Trophoblast cell (in vitro differentiated cells and primary cell): ENCODE results near the gene MUL1.

Source experiments
- DNase-seq, 2 donors: peaks; one replicate each; pipeline ENCODE4 v3.0.0-alpha.2; 2016
- H2AFZ ChIP-seq: 2 replicates; pipeline ENCODE4 v1.6.1; 2013; ENCODE audit warnings: low read length, moderate library complexity, mild to moderate bottlenecking; ENCODE audit not compliant: insufficient read depth, poor library complexity
- H2AK5ac ChIP-seq: 2 replicates; pipeline ENCODE4 v1.6.1; 2013; ENCODE audit warnings: mild to moderate bottlenecking, low read length
- H2BK120ac ChIP-seq: 2 replicates; pipeline ENCODE4 v1.6.1; 2013; ENCODE audit warnings: low read length, mild to moderate bottlenecking, moderate library complexity; ENCODE audit not compliant: insufficient read depth, poor library complexity
- H2BK12ac ChIP-seq: 2 replicates; pipeline ENCODE4 v1.6.1; 2013; ENCODE audit warnings: mild to moderate bottlenecking, low read length, moderate library complexity
- H2BK5ac ChIP-seq: 2 replicates; pipeline ENCODE4 v1.6.1; 2013; ENCODE audit warnings: low read length, low read depth, moderate library complexity, mild to moderate bottlenecking; ENCODE audit not compliant: poor library complexity
- H3K14ac ChIP-seq: 2 replicates; pipeline ENCODE4 v1.6.1; 2013; ENCODE audit warnings: mild to moderate bottlenecking, low read length
- H3K18ac ChIP-seq: 2 replicates; pipeline ENCODE4 v1.6.1; 2013; ENCODE audit warnings: mild to moderate bottlenecking, low read length
- H3K23ac ChIP-seq: 2 replicates; pipeline ENCODE4 v1.6.1; 2013; ENCODE audit warnings: low read length
- H3K27ac ChIP-seq: 2 replicates; pipeline ENCODE4 v1.5.1; 2013; ENCODE audit warnings: low read depth, mild to moderate bottlenecking, inconsistent platforms, low read length, moderate library complexity
- H3K27me3 ChIP-seq: 2 replicates; pipeline ENCODE4 v1.6.1; 2013; ENCODE audit warnings: inconsistent platforms, mild to moderate bottlenecking, low read length, moderate library complexity; ENCODE audit not compliant: insufficient read depth
- H3K36me3 ChIP-seq, 2 experiments: 1 replicate in 1 of 2; 2 replicates in 1 of 2; pipeline ENCODE4 v1.6.1; 2013; ENCODE audit warnings: low read length in 2 of 2, mild to moderate bottlenecking in 2 of 2, moderate library complexity in 1 of 2; ENCODE audit not compliant: insufficient read depth in 2 of 2, control insufficient read depth in 1 of 2
- H3K4ac ChIP-seq: 2 replicates; pipeline ENCODE4 v1.6.1; 2013; ENCODE audit warnings: low read depth, mild to moderate bottlenecking, low read length, moderate library complexity
- H3K4me1 ChIP-seq, 2 experiments: 1 replicate in 1 of 2; 2 replicates in 1 of 2; pipeline ENCODE4 v1.6.1; 2013; ENCODE audit warnings: low read length in 2 of 2, mild to moderate bottlenecking in 2 of 2, moderate library complexity in 1 of 2; ENCODE audit not compliant: insufficient read depth in 2 of 2, control insufficient read depth in 1 of 2
- H3K4me2 ChIP-seq: 2 replicates; pipeline ENCODE4 v1.6.1; 2013; ENCODE audit warnings: inconsistent platforms, mild to moderate bottlenecking, low read length, moderate library complexity
- H3K4me3 ChIP-seq: 2 replicates; pipeline ENCODE4 v1.5.1; 2013; ENCODE audit warnings: mild to moderate bottlenecking, low read depth, low read length, inconsistent platforms
- H3K79me1 ChIP-seq: one replicate; pipeline ENCODE4 v1.6.1; 2013; ENCODE audit warnings: low read length
- H3K79me2 ChIP-seq: 2 replicates; pipeline ENCODE4 v1.6.1; 2013; ENCODE audit warnings: low read length, mild to moderate bottlenecking; ENCODE audit not compliant: control insufficient read depth, insufficient read depth, poor library complexity
- H3K9ac ChIP-seq: 2 replicates; pipeline ENCODE4 v1.6.1; 2013; ENCODE audit warnings: mild to moderate bottlenecking, low read length
- H3K9me3 ChIP-seq: 2 replicates; pipeline ENCODE4 v1.6.1; 2013; ENCODE audit warnings: low read depth, mild to moderate bottlenecking, control low read depth, inconsistent platforms, low read length; ENCODE audit not compliant: insufficient read depth
- H4K12ac ChIP-seq: 2 replicates; pipeline ENCODE4 v1.6.1; 2013; ENCODE audit warnings: low read depth, mild to moderate bottlenecking, low read length, moderate library complexity
- H4K8ac ChIP-seq: 2 replicates; pipeline ENCODE4 v1.6.1; 2013; ENCODE audit warnings: low read depth, mild to moderate bottlenecking, low read length, moderate library complexity
- H4K91ac ChIP-seq: one replicate; pipeline ENCODE4 v1.6.1; 2013; ENCODE audit warnings: low read depth, mild to moderate bottlenecking, low read length, moderate library complexity
- WGBS: extraction: QIAGEN DNeasy Blood & Tissue Kit; methylation state at CpG from one replicate; pipeline ENCODE4 v1.1.7; 2013; ENCODE audit warnings: missing lambda C conversion rate; ENCODE audit not compliant: insufficient read length, insufficient coverage; ENCODE audit errors: extremely low coverage; 5-methylcytosine and 5-hydroxymethylcytosine counted together

The MUL1 gene

GRCh38 chr1:20478057-20478635 is 29.8 kb downstream of the MUL1 start:
- no peak overlapping the region for H2BK120ac ChIP-seq
- H3K4ac ChIP-seq, result no peak overlapping the region
- no peak overlapping the region for H3K14ac ChIP-seq
- H2AK5ac ChIP-seq, result no peak overlapping the region
- H3K79me1 ChIP-seq, result no peaks in the 10 kb centered on the region
- H3K9me3 ChIP-seq, result no peaks in the 10 kb centered on the region
- no CpG with 5 or more reads among the region's 5 CpGs for WGBS
- H3K36me3 ChIP-seq, result no peaks in the 10 kb centered on the region
- H3K23ac ChIP-seq, result no peak overlapping the region
- H4K12ac ChIP-seq, result no peak overlapping the region
- H4K8ac ChIP-seq, result no peak overlapping the region
- peaks cover 11 to 20% of the 10 kb centered on the region in 2 experiments for H3K4me1 ChIP-seq
- no peak overlapping the region for H2AFZ ChIP-seq
- no peak overlapping the region for H4K91ac ChIP-seq
- no peak overlapping the region for H2BK5ac ChIP-seq
- no peak overlapping the region for H2BK12ac ChIP-seq
- H3K79me2 ChIP-seq, result no peaks in the 10 kb centered on the region
- no peak overlapping the region for H3K27ac ChIP-seq
- no peak overlapping the region for H3K4me2 ChIP-seq
- no peak overlapping the region for H3K4me3 ChIP-seq
- H3K27me3 ChIP-seq, result no peaks in the 10 kb centered on the region
- H3K9ac ChIP-seq, result no peak overlapping the region
- DNase-seq, result no peak
- H3K18ac ChIP-seq, result no peak overlapping the region

- H3K9ac ChIP-seq, result no peak overlapping the region
- no peak overlapping the region for H3K14ac ChIP-seq
- no peak overlapping the region for H2BK12ac ChIP-seq
- H2BK5ac ChIP-seq, result no peak overlapping the region
- H2BK120ac ChIP-seq, result no peak overlapping the region
- H4K12ac ChIP-seq, result no peak overlapping the region
- no peak for DNase-seq
- H4K91ac ChIP-seq, result no peak overlapping the region
- no peak overlapping the region for H2AFZ ChIP-seq
- no peaks in the 10 kb centered on the region for H3K79me2 ChIP-seq
- H3K27ac ChIP-seq, result no peak overlapping the region
- no peaks in the 10 kb centered on the region for H3K27me3 ChIP-seq
- H2AK5ac ChIP-seq, result no peak overlapping the region
- H3K4me3 ChIP-seq, result no peak overlapping the region
- H3K79me1 ChIP-seq, result no peaks in the 10 kb centered on the region
- H3K4me2 ChIP-seq, result no peak overlapping the region
- H3K4ac ChIP-seq, result no peak overlapping the region
- no peaks in the 10 kb centered on the region for H3K36me3 ChIP-seq
- no peak overlapping the region for H3K23ac ChIP-seq
- H3K9me3 ChIP-seq, result no peaks in the 10 kb centered on the region
- no peak overlapping the region for H4K8ac ChIP-seq
- peaks cover 13 to 20% of the 10 kb centered on the region in 2 experiments for H3K4me1 ChIP-seq
- WGBS, result no CpG with 5 or more reads among the region's 10 CpGs
- no peak overlapping the region for H3K18ac ChIP-seq
These were observed 30.4 kb downstream of the MUL1 start for GRCh38 chr1:20477348-20478056.

- H3K79me1 ChIP-seq, result no peaks in the 10 kb centered on the region
- no peak overlapping the region for H2BK120ac ChIP-seq
- no peak overlapping the region for H2AK5ac ChIP-seq
- H3K9ac ChIP-seq, result no peak overlapping the region
- no peak overlapping the region for H4K8ac ChIP-seq
- no peak overlapping the region for H3K23ac ChIP-seq
- peaks cover 13 to 17% of the 10 kb centered on the region in 2 experiments for H3K4me1 ChIP-seq
- no peak overlapping the region for H4K12ac ChIP-seq
- WGBS, result no CpG with 5 or more reads among the region's 33 CpGs
- H3K4me3 ChIP-seq, result no peak overlapping the region
- no peak overlapping the region for H4K91ac ChIP-seq
- no peaks in the 10 kb centered on the region for H3K9me3 ChIP-seq
- H3K79me2 ChIP-seq, result no peaks in the 10 kb centered on the region
- peak overlapping the region; percentile 40 for H3K4me2 ChIP-seq
- no peak overlapping the region for H2BK12ac ChIP-seq
- no peak overlapping the region for H3K18ac ChIP-seq
- H3K27me3 ChIP-seq, result no peaks in the 10 kb centered on the region
- H2AFZ ChIP-seq, result no peak overlapping the region
- no peak for DNase-seq
- H3K4ac ChIP-seq, result no peak overlapping the region
- H3K27ac ChIP-seq, result no peak overlapping the region
- H2BK5ac ChIP-seq, result no peak overlapping the region
- no peak overlapping the region for H3K14ac ChIP-seq
- H3K36me3 ChIP-seq, result no peaks in the 10 kb centered on the region
These were observed 31.5 kb downstream of the MUL1 start for GRCh38 chr1:20476265-20477038.

DNA sequence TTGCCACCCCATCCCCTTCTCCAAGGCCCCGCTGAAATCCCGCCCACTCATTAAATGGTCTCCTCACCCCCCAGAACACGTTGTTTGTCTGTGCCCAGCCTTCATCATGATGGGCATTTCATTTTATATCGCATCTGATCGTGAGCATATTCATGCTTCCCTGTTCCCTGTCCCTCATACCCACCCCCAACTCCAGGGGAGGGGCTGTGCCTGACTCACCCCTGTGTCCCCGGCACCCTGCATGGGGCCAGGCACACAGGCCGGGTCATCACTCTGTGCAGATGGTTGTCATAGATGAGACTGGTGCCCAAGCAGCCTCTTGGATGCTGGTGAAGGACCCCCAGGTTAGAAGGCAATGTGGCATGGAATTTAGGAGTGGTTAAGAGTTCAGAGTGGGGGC is 33.0 kb downstream of the MUL1 start:
- no peaks in the 10 kb centered on the region for H3K36me3 ChIP-seq
- WGBS, result no CpG with 5 or more reads among the region's 7 CpGs
- H4K8ac ChIP-seq, result no peak overlapping the region
- no peak overlapping the region for H2AFZ ChIP-seq
- no peak overlapping the region for H4K91ac ChIP-seq
- no peak overlapping the region for H3K9ac ChIP-seq
- H3K79me1 ChIP-seq, result no peaks in the 10 kb centered on the region
- no peak overlapping the region for H3K4me3 ChIP-seq
- no peak overlapping the region for H3K27ac ChIP-seq
- H4K12ac ChIP-seq, result no peak overlapping the region
- no peak overlapping the region for H2AK5ac ChIP-seq
- no peak overlapping the region for H3K4ac ChIP-seq
- H3K4me1 ChIP-seq, result peaks cover 13% of the 10 kb centered on the region in 2 experiments
- H3K79me2 ChIP-seq, result no peaks in the 10 kb centered on the region
- H3K23ac ChIP-seq, result no peak overlapping the region
- no peak overlapping the region for H2BK5ac ChIP-seq
- H3K18ac ChIP-seq, result no peak overlapping the region
- no peaks in the 10 kb centered on the region for H3K27me3 ChIP-seq
- no peak overlapping the region for H2BK120ac ChIP-seq
- no peak overlapping the region for H3K14ac ChIP-seq
- no peak overlapping the region for H3K4me2 ChIP-seq
- no peak overlapping the region for H2BK12ac ChIP-seq
- no peak for DNase-seq
- H3K9me3 ChIP-seq, result no peaks in the 10 kb centered on the region
